Stimulated activated CD8-positive, alpha-beta memory T cell treated with anti-CD3 and anti-CD28 coated beads, Interleukin-7, amount 100 ng/mL, for 48 hours (primary cell): ENCODE results near the gene CDRT4.

Experiments used
- DNase-seq, 2 donors: peaks; one replicate each; pipeline ENCODE4 v3.0.0-alpha.2; 2020; ENCODE audit warnings: low read depth in 1 of 2; ENCODE audit errors: extremely low read depth in 1 of 2

The CDRT4 gene

DNA sequence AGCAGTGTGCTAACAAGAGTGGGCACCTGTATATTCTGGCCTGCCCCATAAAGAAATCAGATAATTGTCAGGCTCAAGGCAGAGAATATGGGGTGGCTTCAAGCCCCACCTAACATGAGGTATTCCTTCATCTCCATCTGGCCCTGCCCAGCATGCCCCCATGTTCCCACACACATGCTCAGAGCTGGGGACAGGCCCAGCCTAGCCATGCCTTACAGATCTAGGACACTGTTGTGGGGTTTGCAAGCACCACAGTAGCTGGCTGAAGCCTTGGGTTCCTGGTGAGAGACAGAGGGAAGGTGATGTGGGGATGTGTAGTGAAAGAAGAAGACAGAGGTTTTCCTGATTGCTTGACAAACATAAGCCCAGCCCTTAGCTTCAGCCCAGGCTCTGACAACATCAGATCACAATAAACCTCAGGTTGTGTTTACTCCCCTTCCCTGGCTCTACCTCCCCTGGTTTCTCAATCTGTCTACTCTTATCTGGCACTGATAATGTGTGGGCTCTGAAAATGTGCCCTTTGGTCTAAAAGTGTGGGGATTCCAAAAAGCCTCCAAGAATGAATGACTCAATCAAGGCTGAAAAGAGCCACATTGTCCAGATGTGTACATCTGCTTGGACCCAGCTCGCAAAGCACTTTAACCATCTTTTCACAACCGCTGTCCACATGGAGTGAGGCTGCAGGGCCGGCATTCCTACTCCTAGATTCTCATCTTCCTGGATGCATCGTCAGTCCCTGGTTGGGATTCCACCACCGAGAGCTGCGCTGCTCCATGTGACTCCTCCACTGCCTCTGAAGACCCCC is 34.4 kb downstream of the CDRT4 start:
- DNase-seq: no peak

DNA sequence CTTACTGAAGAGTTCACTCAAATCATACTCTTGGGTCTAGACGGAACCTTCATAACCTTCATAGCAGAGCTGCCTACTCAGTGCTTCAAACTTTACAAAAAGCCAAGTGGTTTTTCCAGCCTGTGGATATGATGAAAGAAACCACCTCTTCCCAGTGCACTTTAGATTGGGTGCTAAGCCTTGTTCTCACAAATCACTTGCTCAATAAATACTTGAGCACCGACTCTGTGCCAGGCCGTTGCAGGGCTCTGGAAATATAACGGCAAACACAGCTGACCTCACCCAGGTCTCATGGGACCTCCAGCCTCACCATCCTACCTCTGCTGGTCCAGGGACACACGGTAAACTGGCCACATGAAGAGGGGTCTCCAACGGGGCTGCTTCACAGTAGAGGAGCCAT is 35.7 kb downstream of the CDRT4 start:
- no peak for DNase-seq

DNA sequence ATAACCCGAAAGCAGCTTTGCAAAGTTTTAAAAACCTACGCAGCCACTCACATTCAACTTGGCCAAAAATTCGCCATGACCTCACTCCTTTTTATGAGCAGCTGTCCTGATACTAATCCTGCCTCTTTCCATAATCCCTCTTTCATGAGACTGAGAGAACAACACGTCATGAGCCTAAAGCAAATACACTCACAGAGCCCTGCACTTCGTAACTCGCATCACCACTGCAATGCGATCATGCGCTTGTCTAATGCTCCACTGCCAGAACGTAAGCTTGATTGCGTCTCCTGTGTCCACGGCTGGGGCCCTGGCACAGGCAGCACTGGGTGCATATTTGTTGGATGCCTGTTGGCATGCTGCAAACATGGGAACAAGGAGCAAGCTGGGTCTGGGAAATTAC is 36.2 kb downstream of the CDRT4 start:
- no peak for DNase-seq

DNA sequence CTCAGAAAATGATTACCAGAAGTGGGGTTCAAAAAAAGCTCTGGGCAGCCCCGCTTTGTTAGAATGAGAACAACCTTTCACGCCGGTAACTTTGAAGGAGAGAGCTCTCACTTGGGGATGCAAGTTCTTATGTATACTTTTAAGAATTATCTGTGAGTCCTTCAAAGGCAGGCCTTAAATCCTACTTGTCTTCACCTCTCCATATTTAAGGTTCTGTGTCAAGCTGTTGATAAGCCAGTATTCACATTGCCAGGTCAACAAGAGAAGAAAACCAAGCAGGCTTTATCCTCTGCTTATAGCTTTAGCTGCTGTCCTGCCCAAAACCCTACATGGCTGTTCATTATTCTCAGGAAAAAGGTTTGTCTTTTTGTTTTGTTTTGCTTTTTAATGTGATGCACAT is 42.9 kb downstream of the CDRT4 start:
- no peak for DNase-seq

DNA sequence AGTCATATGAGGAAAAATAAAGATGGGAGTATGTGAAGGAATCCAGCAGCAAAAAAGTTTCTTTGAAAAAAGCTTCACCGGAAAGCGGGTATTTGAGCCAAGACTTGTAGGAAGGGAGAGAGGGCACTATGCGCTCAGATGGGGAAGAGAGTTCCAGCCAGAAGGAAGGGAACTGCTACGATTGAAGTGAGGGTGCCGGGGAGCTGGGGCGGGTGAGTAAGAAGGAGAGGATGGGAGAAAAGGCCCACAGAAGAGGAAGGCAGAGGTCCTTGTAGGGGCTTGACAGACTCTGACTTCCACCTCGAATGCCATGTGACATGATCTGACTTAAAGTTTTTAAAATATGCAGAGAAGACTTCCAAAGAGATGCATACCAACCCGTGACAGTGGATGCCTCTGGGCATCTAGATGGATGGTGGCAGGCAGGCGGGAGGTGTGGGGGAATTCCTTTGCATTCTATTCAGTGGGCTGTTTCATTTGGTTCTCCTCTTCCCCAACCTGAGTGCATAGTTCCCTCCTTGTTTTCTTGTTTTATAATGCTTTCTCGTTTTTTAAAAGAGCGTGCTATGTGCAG is 44.9 kb downstream of the CDRT4 start:
- DNase-seq: no peak

DNA sequence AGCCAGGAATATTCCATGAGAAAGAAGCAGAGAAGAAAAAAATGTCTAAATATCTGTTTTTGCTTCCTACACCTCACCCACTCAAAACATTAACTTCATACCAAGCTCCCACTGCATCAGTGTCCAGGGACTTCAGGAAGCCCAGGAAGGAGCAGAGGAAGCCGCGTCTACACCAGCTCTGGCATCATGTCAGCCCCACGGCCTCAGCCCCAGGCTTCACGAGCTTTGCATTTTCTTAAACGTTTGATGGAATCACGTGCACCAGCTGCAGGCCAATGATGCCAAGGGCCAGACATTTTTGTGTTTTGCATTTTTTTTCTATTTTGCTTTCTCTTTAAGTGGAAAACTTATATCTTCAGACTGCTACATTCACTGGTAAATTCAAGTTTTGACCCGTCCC is 48.6 kb downstream of the CDRT4 start:
- no peak for DNase-seq

DNA sequence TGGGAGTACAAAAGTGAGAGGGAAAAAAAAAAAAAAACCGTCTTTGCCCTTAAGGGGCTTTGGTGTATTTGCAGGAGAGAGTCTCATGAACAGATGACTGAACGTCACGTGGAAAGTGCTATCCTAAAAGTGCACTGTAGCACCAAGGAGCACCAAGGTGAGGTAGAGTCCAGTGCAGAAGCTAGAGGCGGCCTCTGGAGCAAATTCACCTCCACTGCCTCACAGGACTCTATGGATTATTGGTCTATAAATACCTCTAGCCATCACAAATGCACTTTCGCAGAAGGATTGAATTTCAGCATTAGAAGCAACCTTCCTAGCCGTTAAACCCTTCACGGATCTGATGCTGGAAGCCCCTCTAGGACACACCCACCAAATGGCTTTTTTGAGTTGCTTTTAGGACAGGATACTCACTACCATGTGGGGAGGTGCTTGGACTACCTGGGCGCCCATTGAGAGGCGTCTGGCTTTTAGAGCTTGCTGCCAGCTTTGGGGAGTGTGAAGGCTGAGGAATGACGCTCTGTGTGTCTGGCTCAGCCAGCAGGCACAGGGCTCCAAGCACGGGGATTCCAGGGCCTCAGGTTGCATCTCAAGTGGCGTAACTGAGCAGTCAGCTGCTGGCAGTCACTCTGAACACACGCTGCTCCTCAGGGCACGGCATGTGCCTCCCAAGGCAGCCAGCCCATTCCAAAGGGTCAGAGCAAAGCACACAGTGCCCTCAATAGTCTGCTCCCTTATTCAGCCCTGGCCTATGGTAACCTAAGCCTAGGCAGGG is 52.7 kb downstream of the CDRT4 start:
- no peak for DNase-seq

DNA sequence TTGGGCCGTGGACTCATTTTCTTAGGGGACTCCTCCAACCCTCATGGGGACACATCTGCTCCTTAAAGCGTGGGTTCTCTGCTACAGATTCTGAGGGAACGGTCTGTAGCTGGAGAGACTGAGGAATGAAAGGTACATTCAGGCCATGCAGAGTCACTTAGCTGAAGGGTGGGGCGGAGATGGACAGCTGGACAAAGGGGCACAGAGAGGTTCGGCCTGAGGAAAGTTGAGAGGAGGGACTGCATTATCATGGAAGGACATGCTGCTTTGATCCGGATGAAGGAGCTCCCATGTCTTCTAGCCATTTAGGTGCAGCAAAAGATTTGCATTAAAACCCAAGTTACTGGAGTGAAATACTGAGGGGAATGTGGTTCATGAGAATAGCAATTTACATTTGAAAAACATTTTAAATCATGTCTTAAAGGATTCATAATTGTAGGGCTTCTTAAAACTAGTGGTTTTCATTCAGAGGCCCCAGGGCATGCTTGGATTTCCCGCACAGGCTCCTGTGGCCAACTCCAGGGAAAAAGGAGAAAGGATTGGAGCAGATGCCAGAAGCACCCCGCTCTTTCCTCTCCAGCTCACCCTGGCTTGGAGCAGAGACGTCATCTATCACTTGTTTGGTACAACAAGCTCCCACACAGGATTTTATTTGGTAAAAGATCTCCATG is 54.2 kb downstream of the CDRT4 start:
- no peak for DNase-seq

DNA sequence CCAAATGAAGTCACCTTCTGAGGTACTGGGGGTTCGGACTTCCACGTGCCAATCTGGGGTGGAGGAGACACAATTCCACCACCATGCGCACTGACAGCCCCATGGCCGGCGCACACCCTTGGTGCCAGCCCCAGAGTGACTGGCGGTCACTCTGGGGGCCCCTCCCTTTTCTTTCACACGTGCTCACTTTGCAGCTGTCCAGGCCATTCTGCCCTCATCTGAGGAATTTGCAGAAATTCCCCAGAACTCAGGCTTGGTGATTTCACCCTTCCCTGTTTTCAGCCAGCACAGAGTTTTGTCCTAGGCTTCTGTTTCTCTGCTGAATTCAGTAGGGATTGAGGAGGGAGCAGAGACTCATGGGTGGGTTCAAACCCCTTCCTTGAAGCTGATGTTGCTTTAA is 54.8 kb downstream of the CDRT4 start:
- DNase-seq: no peak

DNA sequence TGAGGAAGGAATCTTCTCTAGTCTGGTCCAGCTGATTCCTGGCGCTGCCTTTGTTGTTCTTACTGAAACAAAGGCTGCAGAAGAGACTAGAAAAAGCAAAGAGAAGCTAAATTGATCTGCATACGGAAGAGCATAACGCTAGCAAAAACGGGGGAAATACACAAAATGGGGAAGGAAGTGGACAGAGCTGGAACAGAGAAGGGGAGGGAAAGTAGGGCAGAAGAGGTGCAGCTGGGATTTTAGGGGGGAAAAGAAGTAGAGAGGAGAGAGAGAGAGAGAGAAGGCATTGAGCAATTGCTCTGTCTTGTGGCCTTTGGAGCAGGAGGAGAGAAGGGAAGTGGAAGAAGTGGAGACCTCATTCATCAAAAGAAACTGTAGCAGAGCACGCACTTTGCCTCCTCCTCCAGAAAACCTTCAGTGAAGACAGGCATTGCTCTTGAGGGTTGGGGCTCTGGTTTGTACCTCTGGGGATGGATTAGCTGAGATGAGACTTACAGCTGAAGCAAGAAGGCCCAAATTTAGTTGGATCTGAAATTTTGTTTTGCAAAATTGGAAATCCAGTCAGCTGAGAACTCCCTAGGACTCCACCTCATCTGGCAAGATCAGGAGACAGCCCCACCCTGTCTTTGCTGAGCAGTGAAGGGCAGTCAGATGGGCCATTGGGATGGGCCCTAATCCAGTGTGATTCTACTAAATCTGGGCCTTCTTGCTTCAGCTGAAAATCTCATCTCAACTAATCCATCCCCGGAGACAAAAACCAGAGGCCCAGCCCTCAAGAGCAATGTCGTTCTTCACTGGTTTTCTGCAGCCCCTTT is 55.8 kb downstream of the CDRT4 start:
- DNase-seq: no peak

DNA sequence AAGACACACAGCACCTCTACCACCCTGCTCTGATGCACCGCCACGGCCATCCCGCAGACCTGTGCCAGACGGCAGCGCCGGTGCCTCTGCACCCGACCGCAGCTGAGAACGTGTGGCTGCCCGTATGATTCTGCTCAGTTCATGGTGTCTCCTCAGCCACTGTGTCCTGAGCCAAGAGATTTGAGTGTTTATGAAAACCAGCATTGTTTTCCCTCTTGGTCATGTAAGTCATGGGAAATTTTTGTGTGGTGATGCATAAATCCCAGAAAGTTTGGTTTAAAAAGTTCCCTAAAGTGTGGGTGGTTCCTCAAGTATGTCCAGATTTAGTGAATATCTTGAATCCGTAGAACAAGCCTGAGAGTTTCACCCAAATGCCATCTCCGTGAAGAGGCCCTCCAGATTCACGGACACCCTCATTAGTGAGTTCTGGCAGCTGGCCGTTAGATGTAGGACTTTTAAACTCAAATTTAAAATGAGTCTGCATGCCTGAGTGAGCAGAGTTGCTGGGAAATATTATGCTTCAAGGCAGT is 57.6 kb downstream of the CDRT4 start:
- no peak for DNase-seq

DNA sequence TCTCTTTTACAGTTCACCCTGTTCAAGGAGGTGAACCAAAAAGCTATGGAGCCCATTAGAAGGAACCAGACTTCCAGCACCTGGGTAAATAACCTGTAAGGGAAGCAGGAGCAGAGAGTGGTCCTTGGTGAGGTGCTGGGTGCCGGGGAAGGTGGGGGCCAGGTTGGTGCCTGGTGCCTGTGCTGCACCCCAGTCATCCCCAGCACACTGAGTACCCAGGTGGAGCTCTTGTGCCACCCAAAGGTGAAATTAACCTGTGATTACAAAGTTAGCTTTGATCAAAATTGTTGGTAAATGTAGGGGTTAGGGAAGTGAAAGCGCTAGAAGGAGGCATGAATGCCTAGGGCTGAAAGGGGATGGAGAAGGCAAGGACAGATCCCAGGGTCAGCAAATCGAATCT is 58.6 kb downstream of the CDRT4 start:
- DNase-seq: no peak

DNA sequence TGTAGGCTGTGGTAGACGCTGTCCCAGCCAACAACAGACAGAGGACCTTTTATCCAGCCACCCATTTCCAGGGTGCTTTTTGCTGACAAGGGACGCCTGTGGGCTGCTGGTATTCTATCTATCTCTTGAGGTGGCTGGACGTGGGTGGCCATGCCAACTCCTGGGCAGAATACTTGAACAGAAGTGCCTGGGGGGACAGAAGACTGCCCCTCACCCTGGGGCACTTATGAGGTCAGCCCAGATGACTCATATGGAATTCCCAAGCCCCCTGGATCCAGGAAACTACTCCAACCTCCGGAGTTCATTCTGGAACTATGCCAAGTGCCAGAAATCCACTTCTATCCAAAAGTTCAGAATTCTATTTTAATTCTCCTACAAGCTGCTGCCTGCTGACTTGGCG is 61.3 kb downstream of the CDRT4 start:
- DNase-seq: no peak

DNA sequence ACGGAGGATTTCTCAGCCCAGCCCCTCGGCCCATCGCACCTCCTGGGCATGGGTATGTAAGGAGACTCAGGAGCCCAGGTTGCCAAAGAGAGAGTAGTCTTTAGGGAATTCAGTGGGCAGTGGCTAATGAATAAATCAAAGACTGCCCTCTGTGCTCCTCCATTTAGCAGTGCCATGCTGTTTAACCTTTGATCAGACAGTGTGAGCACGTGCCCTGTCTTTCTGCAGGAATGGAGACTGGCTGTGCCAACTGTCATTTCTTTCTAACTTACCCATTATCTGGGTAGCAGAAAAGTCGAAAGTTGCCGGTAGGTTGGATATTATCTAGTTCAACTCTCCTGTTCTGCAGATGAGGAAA is 62.4 kb downstream of the CDRT4 start:
- DNase-seq: no peak

DNA sequence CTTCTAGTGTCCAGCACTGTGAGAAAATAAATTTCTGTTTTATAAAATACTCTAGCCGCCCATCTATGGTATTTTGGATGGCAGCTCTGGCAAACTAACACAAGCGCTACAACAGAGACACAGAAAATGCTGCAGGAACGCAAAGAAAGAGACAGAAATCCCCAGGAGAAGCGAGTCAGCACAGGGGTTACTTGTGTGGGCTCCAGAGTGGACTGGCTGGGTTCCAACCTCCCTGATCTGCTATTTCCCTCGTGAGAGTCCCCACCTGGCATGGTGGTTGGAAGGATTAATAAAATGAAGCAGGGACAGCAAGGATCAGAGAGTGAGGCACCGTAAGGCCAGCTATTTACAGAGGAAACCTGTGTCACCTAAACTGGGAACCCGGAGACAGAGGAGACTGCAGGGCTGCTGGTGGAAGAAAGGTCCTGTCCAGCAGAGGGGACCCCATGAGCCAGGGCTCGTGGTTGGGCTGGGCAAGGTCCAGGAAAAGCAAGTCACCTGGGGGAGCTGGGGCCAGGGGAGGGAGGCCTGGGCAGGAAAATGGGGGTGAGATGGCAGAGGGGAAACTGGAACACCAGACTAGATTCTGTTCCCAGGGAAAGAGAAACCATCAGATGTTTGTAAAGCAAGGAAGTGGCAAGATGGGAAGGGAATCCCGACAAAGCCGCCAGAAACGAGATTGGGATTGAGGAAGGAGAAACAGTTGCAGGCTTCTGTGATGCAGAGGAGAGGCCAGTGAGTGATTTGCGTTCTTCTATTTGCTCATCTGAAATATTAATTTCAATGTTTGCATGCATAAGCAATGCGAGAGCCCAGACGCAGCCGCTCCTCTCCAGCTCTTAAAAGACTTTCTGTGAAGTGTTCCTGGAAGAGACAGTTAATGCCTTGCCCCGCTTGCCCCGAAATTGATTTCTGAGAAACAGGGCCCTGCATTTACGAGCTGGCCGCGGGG is 63.0 kb downstream of the CDRT4 start:
- no peak for DNase-seq

DNA sequence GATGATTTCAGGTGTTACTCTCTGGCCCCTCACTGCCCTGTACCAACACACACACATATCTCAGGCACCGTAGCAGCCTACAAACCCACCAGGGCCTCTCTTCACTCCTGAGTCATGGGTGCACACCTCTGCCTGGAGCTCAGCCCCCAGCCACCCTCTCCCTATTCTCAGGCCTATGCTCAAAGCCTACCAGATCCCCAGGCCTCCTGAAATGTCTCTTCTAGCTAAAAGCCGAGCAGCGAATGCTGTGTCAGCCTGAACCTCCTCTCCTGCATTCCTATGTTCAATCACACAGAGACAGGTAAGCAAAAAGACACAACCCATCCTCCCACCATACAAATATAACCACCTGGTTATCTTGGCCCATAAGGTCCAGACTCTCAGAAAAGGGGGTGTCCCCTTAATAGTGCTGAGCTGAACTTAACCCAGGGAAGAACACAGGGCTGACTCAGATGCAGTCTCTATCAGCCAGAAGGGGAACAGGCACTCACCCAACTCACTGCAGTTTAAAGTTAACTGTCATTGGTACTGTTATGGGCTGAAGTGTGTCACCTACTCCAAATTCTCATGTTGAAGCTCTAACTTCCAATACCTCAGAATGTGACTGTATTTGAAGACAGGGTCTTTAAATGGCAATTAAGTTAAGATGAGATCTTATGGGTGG is 64.0 kb downstream of the CDRT4 start:
- DNase-seq: no peak

DNA sequence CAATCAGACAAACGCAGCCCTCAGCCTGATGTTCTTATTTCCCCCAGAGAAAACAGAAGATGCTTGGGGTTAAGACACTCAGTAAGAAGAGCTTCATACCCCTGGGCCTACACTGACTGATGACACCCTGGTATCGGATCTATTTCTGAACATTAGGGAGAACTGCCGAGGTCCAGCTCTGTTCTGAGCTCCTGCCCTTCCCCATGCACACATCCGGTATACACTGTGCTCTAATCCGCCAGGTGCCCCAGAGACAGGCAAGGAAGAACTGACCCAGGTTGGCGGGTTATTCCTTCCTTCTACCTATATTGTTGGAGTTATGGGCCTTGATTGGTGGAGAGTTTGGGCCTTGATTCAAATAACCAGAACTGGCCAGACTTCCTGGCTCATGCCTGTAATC is 68.0 kb downstream of the CDRT4 start:
- no peak for DNase-seq

DNA sequence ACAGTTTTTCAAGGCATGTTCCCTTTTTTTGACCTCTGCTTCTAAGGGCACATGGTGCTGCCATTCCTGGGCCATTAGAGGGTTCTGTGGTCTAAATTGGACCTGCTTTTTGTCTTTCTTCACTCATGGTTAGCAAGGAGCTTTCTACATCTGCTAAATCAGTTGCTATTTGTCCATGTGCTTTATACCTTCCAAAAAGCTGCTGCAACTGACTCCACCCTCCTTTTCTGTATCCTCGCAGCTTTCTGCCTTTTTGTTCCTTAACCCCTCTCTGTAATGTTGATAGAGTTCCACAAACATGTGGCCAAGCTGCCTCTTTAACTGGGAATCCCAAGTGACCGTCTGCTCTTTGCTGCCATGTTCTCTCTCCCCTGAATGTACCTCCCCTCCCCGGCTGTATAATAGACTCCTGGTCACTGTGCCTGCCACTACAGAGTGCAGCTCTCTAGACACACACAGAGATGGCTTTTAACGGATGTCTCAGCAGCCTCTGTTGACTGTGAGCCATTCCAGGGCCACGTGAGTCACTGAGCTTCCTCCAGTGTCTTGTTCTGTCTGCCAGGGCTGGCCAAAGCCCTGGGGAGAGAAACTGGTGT is 68.6 kb downstream of the CDRT4 start:
- no peak for DNase-seq

DNA sequence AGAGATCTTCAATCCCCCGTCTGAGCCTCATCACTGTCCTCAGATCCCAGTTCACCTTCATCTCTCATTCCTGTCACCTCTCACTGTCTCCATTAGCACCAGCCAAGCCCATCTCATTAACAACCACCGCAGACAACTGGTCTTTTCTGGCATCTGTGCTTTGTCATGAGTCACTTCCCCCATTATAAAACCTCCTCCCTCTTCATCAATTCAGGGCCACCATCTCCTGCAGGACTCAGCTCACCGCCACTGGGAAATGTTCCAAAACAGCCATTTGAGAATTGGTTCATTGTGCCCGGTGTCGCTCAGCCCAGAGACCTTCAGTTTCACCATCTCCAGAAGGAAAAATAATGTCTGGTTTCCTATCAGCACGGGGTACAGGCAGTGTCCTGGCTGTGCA is 69.1 kb downstream of the CDRT4 start:
- no peak for DNase-seq
